B cell (primary cell): ENCODE data around the gene ZNF148. TPM values are rescaled to one million over a fixed set of nuclear protein-coding genes. Genes with fewer than 3 reads are reported as not detected.

Source experiments
- ATAC-seq: fragments of 200-7000 bp; cut with Tn5 transposase; one replicate; pipeline ENCODE4 v1.10.0; 2021; ENCODE audit warnings: low read depth, mild to moderate bottlenecking, moderate number of reproducible peaks, moderate library complexity
- CTCF ChIA-PET: fragments of 350-600 bp; sonication (Branson Sonifier 250); formaldehyde crosslinking; loops from one replicate; lab custom pipeline; 2021; ENCODE audit warnings: antibody characterized with exemption, inconsistent platforms; lab: Charles Lee
- POLR2A ChIA-PET: fragments of 350-600 bp; sonication (Branson Sonifier 250); formaldehyde crosslinking; loops from one replicate; lab custom pipeline; 2021; ENCODE audit warnings: antibody characterized with exemption; lab: Charles Lee
- DNase-seq: peaks from one replicate; pipeline ENCODE4 v3.0.0; 2013
- H2AFZ ChIP-seq: 2 replicates; pipeline ENCODE4 v1.6.1; 2012; ENCODE audit warnings: mild to moderate bottlenecking, low read depth, low read length; ENCODE audit not compliant: insufficient read depth, poor library complexity, severe bottlenecking
- H3K27ac ChIP-seq, 2 donors: 1 replicate in 1 of 2; 2 replicates in 1 of 2; pipeline ENCODE4 v1.5.1; 2012 to 2013; ENCODE audit warnings: low read length in 2 of 2, mild to moderate bottlenecking in 2 of 2, moderate library complexity in 1 of 2
- H3K27me3 ChIP-seq, 4 experiments: fragments of 200-600 bp in 1 of 4; sonication (generic) in 1 of 4; replicated peaks in 1 of 4; 1 replicate in 2 of 4; 2 replicates in 2 of 4; pipeline versions ENCODE4 v1.6.1 to v1.7.0; 2013 to 2016; ENCODE audit warnings: low read length in 3 of 4, mild to moderate bottlenecking in 2 of 4, mixed read lengths in 1 of 4, moderate library complexity in 1 of 4; ENCODE audit not compliant: insufficient read depth in 4 of 4, control insufficient read depth in 3 of 4; ENCODE audit errors: control extremely low read depth in 1 of 4
- H3K36me3 ChIP-seq, 2 experiments: replicated peaks in 1 of 2; 1 replicate in 1 of 2; 2 replicates in 1 of 2; pipeline versions ENCODE4 v1.6.1 to v1.7.1; 2013; ENCODE audit warnings: low read length in 1 of 2; ENCODE audit not compliant: insufficient read depth in 2 of 2, control insufficient read depth in 1 of 2; ENCODE audit errors: control extremely low read depth in 1 of 2, extremely low read depth in 1 of 2
- H3K4me1 ChIP-seq, 2 donors: fragments of 200-600 bp in 1 of 2; sonication (generic) in 1 of 2; 1 replicate in 1 of 2; 2 replicates in 1 of 2; pipeline versions ENCODE4 v1.5.1 to v1.6.1; 2013 to 2017; ENCODE audit warnings: low read length in 2 of 2; ENCODE audit not compliant: control insufficient read depth in 2 of 2, insufficient read depth in 2 of 2
- H3K4me2 ChIP-seq: replicated peaks from 2 replicates; pipeline ENCODE3; 2012; ENCODE audit warnings: mild to moderate bottlenecking, low read depth, low read length; ENCODE audit not compliant: poor library complexity, severe bottlenecking
- H3K4me3 ChIP-seq, 5 experiments: fragments of 200-600 bp in 1 of 5; sonication (generic) in 1 of 5; 1 replicate in 3 of 5; 2 replicates in 2 of 5; pipeline versions ENCODE4 v1.5.1 to v1.7.0; 2011 to 2016; ENCODE audit warnings: low read length in 4 of 5, mild to moderate bottlenecking in 4 of 5, low read depth in 2 of 5, control low read depth in 1 of 5, moderate library complexity in 1 of 5; ENCODE audit not compliant: insufficient read depth in 1 of 5; ENCODE audit errors: control extremely low read depth in 1 of 5, extremely low read depth in 1 of 5
- H3K79me2 ChIP-seq: fragments of 200-600 bp; sonication (generic); one replicate; pipeline ENCODE4 v1.6.0; 2016; ENCODE audit warnings: low read length; ENCODE audit not compliant: control insufficient read depth, insufficient read depth
- H3K9ac ChIP-seq: fragments of 200-600 bp; sonication (generic); 2 replicates; pipeline ENCODE4 v1.6.1; 2017; ENCODE audit warnings: mild to moderate bottlenecking, low read length, moderate library complexity
- H3K9me3 ChIP-seq, 3 donors: one replicate each; pipeline versions ENCODE4 v1.6.1 to v1.7.1; 2013; ENCODE audit warnings: low read length in 2 of 3; ENCODE audit not compliant: control insufficient read depth in 2 of 3, insufficient read depth in 1 of 3; ENCODE audit errors: control extremely low read depth in 1 of 3
- H4K20me1 ChIP-seq: 2 replicates; pipeline ENCODE4 v1.6.0; 2012; ENCODE audit warnings: mild to moderate bottlenecking, low read length; ENCODE audit not compliant: insufficient read depth, control insufficient read depth, poor library complexity, severe bottlenecking
- H3K27ac Mint-ChIP-seq: one replicate; pipeline ENCODE4 v1.8.0; 2021; ENCODE audit warnings: mixed read lengths
- H3K27me3 Mint-ChIP-seq: one replicate; pipeline ENCODE4 v1.8.0; 2021; ENCODE audit warnings: mixed read lengths
- H3K4me1 Mint-ChIP-seq: one replicate; pipeline ENCODE4 v1.8.0; 2021; ENCODE audit warnings: mixed read lengths
- H3K4me3 Mint-ChIP-seq: one replicate; pipeline ENCODE4 v1.8.0; 2021; ENCODE audit warnings: mixed read lengths
- H3K9me3 Mint-ChIP-seq: one replicate; pipeline ENCODE4 v1.8.0; 2022; ENCODE audit warnings: mixed read lengths; ENCODE audit not compliant: insufficient read depth
- EZH2 ChIP-seq: IDR thresholded peaks from 2 replicates; pipeline ENCODE4 v1.6.1; 2012; ENCODE audit warnings: borderline replicate concordance, low read depth, mild to moderate bottlenecking, moderate library complexity, low read length; ENCODE audit not compliant: insufficient read depth, poor library complexity, severe bottlenecking
- WGBS: methylation state at CpG from one replicate; pipeline ENCODE4 v1.1.5; 2013; ENCODE audit warnings: missing lambda C conversion rate; ENCODE audit not compliant: insufficient coverage; 5-methylcytosine and 5-hydroxymethylcytosine counted together
- intact Hi-C: fragments of 100-400 bp; cut with micrococcal nuclease; formaldehyde crosslinking; loops from one replicate; pipeline ENCODE4 v1.10.0; 2022
- polyA plus RNA-seq: library from polyadenylated mRNA; depleted of rRNA; stranded (reverse); fragments of >200 nt; gene quantifications from 2 replicates; pipeline ENCODE4 v1.2.3, GENCODE V29; 2012
- total RNA-seq, 2 donors: library from RNA; stranded (reverse); fragments of 120-200 nt in 1 of 2; gene quantifications; 1 replicate in 1 of 2; 2 replicates in 1 of 2; pipeline versions ENCODE4 v1.2.3 to v1.2.4, GENCODE V29; 2013 to 2022

ZNF148 gene
- total and polyA plus RNA-seq, 2 donors (not counting 1 experiment from before 2014, with no cell fraction given): 8.1 to 71.5 TPM

GRCh38 chr3:125281381-125281780 lies 93.7 kb downstream of the ZNF148 start:
- Mint-ChIP-seq H3K4me1 (peaks cover 6% of the 10 kb centered on the region), H3K9me3 (no peaks in the 10 kb centered on the region), H3K4me3 (no peak overlapping the region), H3K27ac (no peak overlapping the region), H3K27me3 (no peaks in the 10 kb centered on the region)
- Histone ChIP-seq H3K4me1 (no peaks in the 10 kb centered on the region), H3K9me3 (no peaks in the 10 kb centered on the region), H3K27ac (peak overlapping the region in 1 of 2 donors; percentile 9), H4K20me1 (peaks cover 25% of the 10 kb centered on the region), H3K4me2 (no peak overlapping the region), H3K27me3 (no peaks in the 10 kb centered on the region), H3K9ac (no peak overlapping the region), H3K36me3 (peaks cover 4 to 29% of the 10 kb centered on the region in 2 experiments), H3K79me2 (peaks cover 10% of the 10 kb centered on the region), H2AFZ (no peak overlapping the region), H3K4me3 (no peak overlapping the region)
- ChIA-PET CTCF (interaction anchor here (1.3 kb wide), 1 partner anchor 12 kb away, joined by 3 read pairs; no protein-coding TSS in a partner anchor), POLR2A (no interaction called here)
- TF ChIP-seq EZH2: no peak
- DNase-seq: no peak
- ATAC-seq: no peak
- WGBS: no CpG with 5 or more reads among the region's 1 CpG
- intact Hi-C loops: no loop called here

GRCh38 chr3:125280668-125281361 lies 94.3 kb downstream of the ZNF148 start:
- Histone ChIP-seq H3K79me2 (peaks cover 10% of the 10 kb centered on the region), H3K9ac (no peak overlapping the region), H3K27me3 (no peaks in the 10 kb centered on the region), H3K4me1 (no peaks in the 10 kb centered on the region), H3K36me3 (peaks cover 4 to 30% of the 10 kb centered on the region in 2 experiments), H4K20me1 (peaks cover 25% of the 10 kb centered on the region), H2AFZ (no peak overlapping the region), H3K27ac (no peak overlapping the region), H3K4me2 (no peak overlapping the region), H3K4me3 (no peak overlapping the region), H3K9me3 (no peaks in the 10 kb centered on the region)
- Mint-ChIP-seq H3K9me3 (no peaks in the 10 kb centered on the region), H3K4me1 (peaks cover 6% of the 10 kb centered on the region), H3K27me3 (no peaks in the 10 kb centered on the region), H3K4me3 (no peak overlapping the region), H3K27ac (no peak overlapping the region)
- POLR2A ChIA-PET: no interaction called here
- WGBS: no CpG with 5 or more reads among the region's 2 CpGs
- DNase-seq: no peak
- TF ChIP-seq EZH2: no peak
- intact Hi-C loops: no loop called here
- CTCF ChIA-PET: interaction anchor here (0.7 to 1.3 kb wide), 3 partner anchors 12 to 54 kb away, joined by 3 to 7 read pairs (median 4); no protein-coding TSS in a partner anchor
- no peak for ATAC-seq
